Endothelial cell of umbilical vein (primary cell): Measurements from ENCODE around the gene VAV2.

Experiments
- CTCF ChIP-seq, 2 donors: IDR thresholded peaks; 1 replicate in 1 of 2; 2 replicates in 1 of 2; pipeline ENCODE4 v1.5.1; 2011; ENCODE audit warnings: low read length in 2 of 2, mild to moderate bottlenecking in 2 of 2, moderate library complexity in 2 of 2, control low read depth in 1 of 2, inconsistent platforms in 1 of 2, low read depth in 1 of 2; ENCODE audit not compliant: insufficient read depth in 1 of 2; ENCODE audit errors: extremely low read depth in 1 of 2
- POLR2AphosphoS5 ChIP-seq: IDR thresholded peaks from 2 replicates; pipeline ENCODE4 v1.6.1; 2012; ENCODE audit warnings: low read depth, mild to moderate bottlenecking, control low read depth, low read length, moderate library complexity; ENCODE audit not compliant: insufficient read depth

- no peak for TF ChIP-seq CTCF (IDR thresholded peaks at IDR 0.05; ENCODE audit: extremely low read depth in 1 of 2, insufficient read depth in 1 of 2, low read depth in 1 of 2, low read length in 2 of 2)
- TF ChIP-seq POLR2AphosphoS5 = no peak
Measured at GRCh38 chr9:133799106-133799505, 193.0 kb downstream of the VAV2 start.
